Psoas muscle (tissue), 8 donors: Measurements from ENCODE around the gene C3orf20. TPM values are rescaled to one million over a fixed set of nuclear protein-coding genes. Genes with fewer than 3 reads are reported as not detected.

Experiments used
- ATAC-seq, 4 donors: fragments of 200-7000 bp; cut with Tn5 transposase; one replicate each; pipeline ENCODE4 v1.9.1; 2020; ENCODE audit warnings: moderate library complexity in 3 of 4, mild to moderate bottlenecking in 2 of 4
- DNase-seq, 2 donors: peaks; one replicate each; pipeline ENCODE4 v3.0.0-alpha.2; 2020
- H3K27ac ChIP-seq: fragments of 200-600 bp; one replicate; pipeline ENCODE4 v1.8.0; 2022
- H3K27me3 ChIP-seq, 3 donors: fragments of 200-600 bp in 1 of 3; one replicate each; pipeline versions ENCODE4 v1.6.1 to v1.8.0; 2013 to 2022; ENCODE audit warnings: low read length in 2 of 3, mild to moderate bottlenecking in 2 of 3, moderate library complexity in 1 of 3; ENCODE audit not compliant: insufficient read depth in 3 of 3
- H3K36me3 ChIP-seq, 2 donors: fragments of 200-600 bp in 1 of 2; one replicate each; pipeline versions ENCODE4 v1.6.1 to v1.8.0; 2013 to 2022; ENCODE audit warnings: low read depth in 1 of 2, mild to moderate bottlenecking in 1 of 2, moderate library complexity in 1 of 2; ENCODE audit not compliant: insufficient read depth in 1 of 2
- H3K4me1 ChIP-seq: fragments of 200-600 bp; one replicate; pipeline ENCODE4 v1.8.0; 2022
- H3K4me3 ChIP-seq: fragments of 200-600 bp; one replicate; pipeline ENCODE4 v1.8.0; 2022; ENCODE audit warnings: mild to moderate bottlenecking
- H3K9me3 ChIP-seq: fragments of 200-600 bp; one replicate; pipeline ENCODE4 v1.8.0; 2022
- WGBS, 3 donors: extraction: QIAGEN DNeasy Blood & Tissue Kit; methylation state at CpG; one replicate each; pipeline versions ENCODE4 v1.1.6 to v1.1.7; 2013; 5-methylcytosine and 5-hydroxymethylcytosine counted together
- intact Hi-C, 2 donors: fragments of 100-400 bp; cut with DNase I; formaldehyde crosslinking; loops; one replicate each; pipeline versions ENCODE4 v1.11.0 to v1.14.2; 2022
- long read RNA-seq, 2 donors: library from polyadenylated mRNA; unstranded; transcript quantifications; one replicate each; pipeline ENCODE4 v2.0.0, GENCODE V29; 2021
- polyA plus RNA-seq, 3 donors: library from polyadenylated mRNA; stranded (reverse); fragments of 200-250 nt; gene quantifications; one replicate each; pipeline ENCODE4 v1.2.3, GENCODE V29; 2013
- total RNA-seq, 4 donors: library from RNA; stranded (reverse); fragmentation: NEBNext Ultra II Directional in 2 of 4; extraction: Animal tissue kit (Norgen Biotek cat#: 25700) in 2 of 4; gene quantifications; one replicate each; pipeline versions ENCODE4 v1.2.1 to v1.2.4, GENCODE V29; 2021 to 2023
- TF ChIP-seq, protein P1 (sequence below): fragments of 200-600 bp; IDR thresholded peaks from one replicate; pipeline ENCODE4 v1.8.0; 2022; ENCODE audit warnings: antibody characterized with exemption
- donor health status: healthy with polysubstance abuse.
- donor health status: DM: no; HTN: no; CAD: no; lungs with moderate emphysema.
- donor health status: Bipolar disorder and iron deficiency.
- donor health status: healthy.
- donor health status: DM: yes; HTN: yes; CAD: no.
- donor health status: DM: no; HTN: no; CAD: no.
- donor health status: DM: no; HTN: no; CAD: no.
- donor health status: DM: yes; HTN: yes; CAD: no.

The C3orf20 gene
- total RNA-seq (under 1 TPM in 3 of 4 donors, not detected in 1; 0.06 to 0.38 (median 0.10) TPM), polyA plus RNA-seq (under 1 TPM in 2 of 3 donors, not detected in 1; 0.01 to 0.09 TPM)
- long read RNA-seq, donor 1, result 0 reads
- long read RNA-seq, donor 2, result 0 reads

DNA sequence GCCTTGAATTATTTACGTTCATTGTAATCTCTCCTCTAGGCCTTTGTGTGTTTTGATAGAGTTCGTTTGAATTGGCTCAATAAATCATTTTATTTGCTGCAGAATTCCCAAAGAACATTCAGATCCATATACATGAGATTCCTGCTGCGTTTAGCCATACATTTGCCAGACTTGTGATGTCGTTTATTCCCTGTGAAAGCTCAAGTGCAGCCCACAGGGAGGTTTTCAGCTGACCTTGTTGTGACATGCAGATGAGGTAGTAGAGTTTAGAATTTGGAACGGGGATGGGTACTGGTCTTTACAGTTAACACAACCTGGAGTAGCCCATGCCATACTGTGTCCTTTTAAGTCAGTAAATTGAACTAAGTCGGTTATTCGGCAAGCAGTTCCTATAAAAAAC, at the start of gene C3orf20:
C3orf20 (plus strand) TSS at position 301 of the 400 bp plus-strand sequence. CDS start 7,573 bp downstream, outside the sequence.
- no peaks in the 10 kb centered on the region for H3K4me1 ChIP-seq
- H3K27ac ChIP-seq, result no peak within 1 kb of the TSS
- intact Hi-C loops, result loop anchor here (5.0 kb wide), 2 partner anchors 107 to 247 kb away; no protein-coding TSS in a partner anchor
- no peak within 1 kb of the TSS for H3K4me3 ChIP-seq
- ATAC-seq, result no peak
- TF ChIP-seq, protein P1, sequence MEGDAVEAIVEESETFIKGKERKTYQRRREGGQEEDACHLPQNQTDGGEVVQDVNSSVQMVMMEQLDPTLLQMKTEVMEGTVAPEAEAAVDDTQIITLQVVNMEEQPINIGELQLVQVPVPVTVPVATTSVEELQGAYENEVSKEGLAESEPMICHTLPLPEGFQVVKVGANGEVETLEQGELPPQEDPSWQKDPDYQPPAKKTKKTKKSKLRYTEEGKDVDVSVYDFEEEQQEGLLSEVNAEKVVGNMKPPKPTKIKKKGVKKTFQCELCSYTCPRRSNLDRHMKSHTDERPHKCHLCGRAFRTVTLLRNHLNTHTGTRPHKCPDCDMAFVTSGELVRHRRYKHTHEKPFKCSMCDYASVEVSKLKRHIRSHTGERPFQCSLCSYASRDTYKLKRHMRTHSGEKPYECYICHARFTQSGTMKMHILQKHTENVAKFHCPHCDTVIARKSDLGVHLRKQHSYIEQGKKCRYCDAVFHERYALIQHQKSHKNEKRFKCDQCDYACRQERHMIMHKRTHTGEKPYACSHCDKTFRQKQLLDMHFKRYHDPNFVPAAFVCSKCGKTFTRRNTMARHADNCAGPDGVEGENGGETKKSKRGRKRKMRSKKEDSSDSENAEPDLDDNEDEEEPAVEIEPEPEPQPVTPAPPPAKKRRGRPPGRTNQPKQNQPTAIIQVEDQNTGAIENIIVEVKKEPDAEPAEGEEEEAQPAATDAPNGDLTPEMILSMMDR, result no peak
- H3K27me3 ChIP-seq, result no peaks in the 10 kb centered on the region
- WGBS, 3 donors, result 71 to 77% (median 71%) methylated on average over 7 of the region's 7 CpGs
- H3K36me3 ChIP-seq, result peaks cover 7 to 48% of the 10 kb centered on the region in 2 donors
- H3K9me3 ChIP-seq, result no peaks in the 10 kb centered on the region
- DNase-seq, result no peak

DNA sequence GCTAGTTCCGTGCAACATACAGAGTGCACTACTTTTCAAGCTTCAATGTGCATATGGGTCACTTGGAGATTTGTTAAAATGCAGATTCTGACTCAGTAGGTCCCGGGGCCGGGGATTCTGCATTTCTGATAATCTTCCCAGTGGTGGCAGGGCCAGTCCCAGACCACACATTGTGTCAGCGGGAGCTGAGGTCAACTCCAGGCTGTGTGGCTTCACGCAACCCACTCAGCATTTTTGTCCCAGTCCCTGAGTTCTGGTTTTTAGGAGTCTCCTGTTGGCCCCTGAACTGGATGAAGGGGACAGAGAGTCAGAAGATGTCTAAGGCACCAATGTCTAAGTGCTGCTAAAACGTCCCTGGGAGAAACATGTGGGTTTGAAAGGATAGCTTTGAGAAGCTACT, 49.5 kb upstream of the C3orf20 start:
- intact Hi-C loops, result no loop called here
- H3K27me3 ChIP-seq, result peaks cover 0 to 2% (median 0%) of the 10 kb centered on the region in 3 donors
- ATAC-seq (no peak), DNase-seq (no peak)
- no peak overlapping the region for H3K27ac ChIP-seq
- H3K9me3 ChIP-seq, result no peaks in the 10 kb centered on the region
- H3K4me3 ChIP-seq, result no peak overlapping the region
- H3K36me3 ChIP-seq, result no peaks in the 10 kb centered on the region
- H3K4me1 ChIP-seq, result no peaks in the 10 kb centered on the region
- WGBS, 3 donors, result 83 to 88% (median 86%) methylated on average over 6 of the region's 6 CpGs
- TF ChIP-seq, protein P1, result no peak

DNA sequence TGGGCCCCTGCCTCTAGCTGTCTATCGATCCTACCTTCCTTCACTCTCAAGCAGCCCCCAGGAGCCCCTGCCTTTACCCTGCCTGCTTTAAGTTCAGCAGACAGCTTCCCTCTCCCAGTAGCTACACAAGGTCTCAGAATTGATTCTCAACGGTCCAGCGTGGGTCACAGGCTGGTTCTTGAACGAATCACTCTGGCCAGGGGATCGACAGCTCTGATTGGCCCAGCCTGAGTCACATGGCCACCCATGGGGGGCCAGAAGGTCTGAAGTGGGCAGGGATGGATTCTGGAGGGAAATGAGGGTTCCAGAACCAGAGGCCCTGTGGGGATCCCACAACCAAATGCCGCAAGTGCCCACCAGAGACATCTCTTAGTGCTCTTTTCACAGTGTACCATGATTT, 47.1 kb upstream of the C3orf20 start:
- no peaks in the 10 kb centered on the region for H3K36me3 ChIP-seq
- no peak for ATAC-seq
- intact Hi-C loops, result no loop called here

DNA sequence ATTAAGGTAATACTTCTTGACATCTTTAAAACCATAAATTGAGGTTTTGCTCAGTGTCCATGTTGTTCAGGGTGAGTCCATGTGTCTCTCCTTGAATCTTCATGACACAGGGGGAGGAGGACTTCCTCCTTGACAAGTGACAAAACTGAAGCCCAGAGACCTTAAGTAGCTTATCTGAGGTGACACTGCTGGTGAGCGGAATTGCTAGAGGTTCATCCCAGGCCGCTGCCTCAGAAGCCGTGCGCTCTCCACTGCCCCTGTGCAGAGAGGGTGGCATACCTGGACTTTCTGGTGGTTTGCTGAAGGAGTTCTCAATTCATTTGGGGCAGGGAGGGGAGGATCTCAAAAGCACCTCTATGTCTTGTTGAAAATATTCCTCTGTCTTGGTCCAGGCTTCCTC, 46.5 kb upstream of the C3orf20 start:
- ATAC-seq, result no peak
- H3K4me1 ChIP-seq, result no peaks in the 10 kb centered on the region
- intact Hi-C loops, result no loop called here
- no peak for DNase-seq
- no peaks in the 10 kb centered on the region for H3K9me3 ChIP-seq
- H3K36me3 ChIP-seq, result no peaks in the 10 kb centered on the region
- H3K4me3 ChIP-seq, result no peak overlapping the region
- TF ChIP-seq, protein P1, result no peak
- no peak overlapping the region for H3K27ac ChIP-seq
- H3K27me3 ChIP-seq, result peaks cover 0 to 2% (median 0%) of the 10 kb centered on the region in 3 donors
- 72 to 78% (median 72%) methylated on average over 4 of the region's 4 CpGs for WGBS, 3 donors

More for the DNA sequence above, 47.1 kb upstream of the C3orf20 start:
- TF ChIP-seq, protein P1, result no peak
- Histone ChIP-seq H3K4me1 (no peaks in the 10 kb centered on the region), H3K27ac (no peak overlapping the region), H3K9me3 (no peaks in the 10 kb centered on the region), H3K4me3 (no peak overlapping the region), H3K27me3 (peaks cover 0 to 2% (median 0%) of the 10 kb centered on the region in 3 donors)
- no peak for DNase-seq
- 55 to 65% (median 57%) methylated on average over 6 of the region's 6 CpGs for WGBS, 3 donors
